Ishikawa (cell line): Measurements from ENCODE around the gene FBRSL1.

Experiments
- CEBPB ChIP-seq: IDR thresholded peaks from 2 replicates; pipeline ENCODE4 v1.6.1; 2012
- CREB1 ChIP-seq: IDR thresholded peaks from 2 replicates; pipeline ENCODE4 v1.6.1; 2012; ENCODE audit warnings: low read depth
- EGR1 ChIP-seq: IDR thresholded peaks from 2 replicates; pipeline ENCODE4 v1.6.1; 2012
- EP300 ChIP-seq: IDR thresholded peaks from 2 replicates; pipeline ENCODE4 v1.6.1; 2012; ENCODE audit warnings: borderline replicate concordance
- FOXM1 ChIP-seq: IDR thresholded peaks from 2 replicates; pipeline ENCODE4 v1.6.1; 2012; ENCODE audit warnings: low read depth, borderline replicate concordance
- MAX ChIP-seq: IDR thresholded peaks from 2 replicates; pipeline ENCODE4 v1.6.1; 2012
- NFIC ChIP-seq: IDR thresholded peaks from 2 replicates; pipeline ENCODE4 v1.6.1; 2012
- RAD21 ChIP-seq: IDR thresholded peaks from 2 replicates; pipeline ENCODE4 v1.6.1; 2012; ENCODE audit warnings: low read depth
- REST ChIP-seq: IDR thresholded peaks from 2 replicates; pipeline ENCODE4 v1.6.1; 2012; ENCODE audit warnings: low read depth, mild to moderate bottlenecking
- TAF1 ChIP-seq: IDR thresholded peaks from 2 replicates; pipeline ENCODE4 v1.6.1; 2012; ENCODE audit warnings: low read depth, mild to moderate bottlenecking
- TCF12 ChIP-seq: IDR thresholded peaks from 2 replicates; pipeline ENCODE4 v1.6.1; 2012; ENCODE audit warnings: low read depth
- TEAD4 ChIP-seq: IDR thresholded peaks from 2 replicates; pipeline ENCODE4 v1.6.1; 2012
- USF1 ChIP-seq: IDR thresholded peaks from 2 replicates; pipeline ENCODE4 v1.6.1; 2012
- YY1 ChIP-seq: IDR thresholded peaks from 2 replicates; pipeline ENCODE4 v1.6.1; 2012; ENCODE audit warnings: low read depth
- ZBTB7A ChIP-seq: IDR thresholded peaks from 2 replicates; pipeline ENCODE4 v1.6.1; 2012; ENCODE audit warnings: low read depth

The FBRSL1 gene

GRCh38 chr12:132476038-132476414 is 13.9 kb upstream of the FBRSL1 start:
- no peak for TF ChIP-seq CREB1
- no peak for TF ChIP-seq CEBPB
- TF ChIP-seq YY1, result no peak
- no peak for TF ChIP-seq NFIC
- TF ChIP-seq ZBTB7A, result no peak
- no peak for TF ChIP-seq REST
- TF ChIP-seq TAF1, result no peak
- TF ChIP-seq EGR1, result no peak
- no peak for TF ChIP-seq USF1

GRCh38 chr12:132476421-132476820 is 13.5 kb upstream of the FBRSL1 start:
- TF ChIP-seq REST (no peak), CEBPB (no peak), CREB1 (no peak), ZBTB7A (no peak), TCF12 (no peak), EGR1 (no peak), NFIC (no peak), RAD21 (no peak), TEAD4 (no peak), EP300 (no peak), TAF1 (no peak), USF1 (no peak), FOXM1 (no peak), MAX (no peak), YY1 (no peak)

GRCh38 chr12:132477017-132477702 is 12.8 kb upstream of the FBRSL1 start:
- TF ChIP-seq EP300 (no peak), RAD21 (no peak), EGR1 (no peak), TAF1 (no peak), MAX (no peak), TEAD4 (no peak), USF1 (no peak)

- no peak for TF ChIP-seq REST
These were observed 12.1 kb upstream of the FBRSL1 start for GRCh38 chr12:132477703-132478432.
